Measurements from ENCODE around the gene DYNLT1.

GRCh38 chr6:158684745-158685324, 40.3 kb upstream of the DYNLT1 start:
- TF ChIP-seq EZH2phosphoT487 (IDR thresholded peaks at IDR 0.05; ENCODE audit: borderline replicate concordance, low read length) (no peak), CTCF (conservative IDR thresholded peaks at IDR 0.05; ENCODE audit: low read depth, low read length) (no peak)

Data from PC-3 (cell line).